ENCODE data around the gene PCDHGA1.

DNA sequence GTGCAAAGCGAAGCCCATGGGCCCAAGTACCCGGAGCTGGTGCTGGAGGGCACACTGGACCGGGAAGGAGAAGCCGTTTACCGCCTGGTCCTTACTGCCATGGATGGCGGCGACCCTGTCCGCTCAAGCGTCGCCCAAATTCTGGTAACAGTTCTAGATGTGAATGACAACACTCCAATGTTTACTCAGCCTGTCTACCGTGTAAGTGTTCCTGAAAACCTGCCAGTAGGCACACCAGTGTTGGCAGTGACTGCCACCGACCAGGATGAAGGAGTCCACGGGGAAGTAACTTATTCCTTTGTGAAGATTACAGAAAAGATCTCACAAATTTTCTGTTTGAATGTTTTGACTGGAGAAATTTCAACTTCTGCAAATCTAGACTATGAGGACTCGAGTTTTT lies 44.3 kb downstream of the PCDHGA1 start:
- TF ChIP-seq CTCF (IDR thresholded peaks at IDR 0.05) (no peak), EZH2 (IDR thresholded peaks at IDR 0.05; ENCODE audit: borderline replicate concordance, insufficient read depth, low read depth, low read length, poor library complexity, severe bottlenecking) (no peak)
